ENCODE data around the gene PRDX5. TPM values are rescaled to one million over a fixed set of nuclear protein-coding genes. Genes with fewer than 3 reads are reported as not detected.

PRDX5 gene
- total RNA-seq, 1 experiment from 2014 or later = 165 TPM

GRCh38 chr11:64338716-64339115, 20.8 kb downstream of the PRDX5 start:
- no TSS peak for BruUV-seq (replicated peaks)
- TF ChIP-seq CTCF (IDR thresholded peaks at IDR 0.05; ENCODE audit: unreplicated experiment) = no peak
- peaks cover 8% of the 10 kb centered on the region for H3K36me3 Mint-ChIP-seq (ENCODE audit: insufficient read depth, unreplicated experiment)
- no peak for DNase-seq
- intact Hi-C loops (cut with micrococcal nuclease; ENCODE audit: unreplicated experiment) = no loop called here
- no peak overlapping the region for H3K4me3 Mint-ChIP-seq (ENCODE audit: low read depth, unreplicated experiment)
- no peak overlapping the region for H3K27ac Mint-ChIP-seq (ENCODE audit: unreplicated experiment)
- CTCF ChIA-PET = interaction anchor here (0.7 kb wide), 1 partner anchor 21 kb away, joined by 3 read pairs; the partner anchor contains the start of gene PRDX5
- peaks cover 14% of the 10 kb centered on the region for H3K4me1 Mint-ChIP-seq (ENCODE audit: low read depth, unreplicated experiment)
- no peaks in the 10 kb centered on the region for H3K9me3 Mint-ChIP-seq (ENCODE audit: low read depth, unreplicated experiment)
- no peaks in the 10 kb centered on the region for H3K27me3 Mint-ChIP-seq (ENCODE audit: unreplicated experiment)

GRCh38 chr11:64339286-64339685, 21.4 kb downstream of the PRDX5 start:
- Mint-ChIP-seq H3K9me3 (ENCODE audit: low read depth, unreplicated experiment) (no peaks in the 10 kb centered on the region), H3K4me3 (ENCODE audit: low read depth, unreplicated experiment) (no peak overlapping the region), H3K27me3 (ENCODE audit: unreplicated experiment) (no peaks in the 10 kb centered on the region), H3K36me3 (ENCODE audit: insufficient read depth, unreplicated experiment) (peaks cover 8% of the 10 kb centered on the region), H3K4me1 (ENCODE audit: low read depth, unreplicated experiment) (peaks cover 14% of the 10 kb centered on the region), H3K27ac (ENCODE audit: unreplicated experiment) (no peak overlapping the region)
- CTCF ChIA-PET = no interaction called here
- no peak for TF ChIP-seq CTCF (IDR thresholded peaks at IDR 0.05; ENCODE audit: unreplicated experiment)
- BruUV-seq (replicated peaks) = no TSS peak
- DNase-seq = no peak
- intact Hi-C loops (cut with micrococcal nuclease; ENCODE audit: unreplicated experiment) = no loop called here

- DNase-seq = no peak
- Mint-ChIP-seq H3K4me1 (ENCODE audit: low read depth, unreplicated experiment) (peaks cover 10% of the 10 kb centered on the region), H3K9me3 (ENCODE audit: low read depth, unreplicated experiment) (no peaks in the 10 kb centered on the region), H3K27me3 (ENCODE audit: unreplicated experiment) (no peaks in the 10 kb centered on the region), H3K36me3 (ENCODE audit: insufficient read depth, unreplicated experiment) (peaks cover 6% of the 10 kb centered on the region), H3K4me3 (ENCODE audit: low read depth, unreplicated experiment) (no peak within 1 kb of the TSS), H3K27ac (ENCODE audit: unreplicated experiment) (no peak within 1 kb of the TSS)
- CTCF ChIA-PET = no interaction called here
- no TSS peak for BruUV-seq (replicated peaks)
- TF ChIP-seq CTCF (IDR thresholded peaks at IDR 0.05; ENCODE audit: unreplicated experiment) = no peak
- intact Hi-C loops (cut with micrococcal nuclease; ENCODE audit: unreplicated experiment) = no loop called here
Measured at GRCh38 chr11:64339754-64340408, 22.0 kb downstream of the PRDX5 start, which contains the start of gene CCDC88B. Gene CCDC88B (plus strand): TSS chr11:64340204. CDS start chr11:64340267, 63 bp downstream.

- peaks cover under 1% of the 10 kb centered on the region for H3K4me1 Mint-ChIP-seq (ENCODE audit: low read depth, unreplicated experiment)
- CTCF ChIA-PET = interaction anchor here (1.2 kb wide), 1 partner anchor 14 kb away, joined by 6 read pairs; no protein-coding TSS in a partner anchor
- intact Hi-C loops (cut with micrococcal nuclease; ENCODE audit: unreplicated experiment) = no loop called here
- H3K9me3 Mint-ChIP-seq (ENCODE audit: low read depth, unreplicated experiment) = no peaks in the 10 kb centered on the region
- TF ChIP-seq CTCF (IDR thresholded peaks at IDR 0.05; ENCODE audit: unreplicated experiment) = no peak
- H3K4me3 Mint-ChIP-seq (ENCODE audit: low read depth, unreplicated experiment) = peak overlapping the region; percentile 14
- no TSS peak for BruUV-seq (replicated peaks)
- no peak overlapping the region for H3K27ac Mint-ChIP-seq (ENCODE audit: unreplicated experiment)
- DNase-seq = no peak
- H3K27me3 Mint-ChIP-seq (ENCODE audit: unreplicated experiment) = no peaks in the 10 kb centered on the region
- H3K36me3 Mint-ChIP-seq (ENCODE audit: insufficient read depth, unreplicated experiment) = no peaks in the 10 kb centered on the region
Measured at GRCh38 chr11:64340671-64341335, 22.9 kb downstream of the PRDX5 start.

Measured in Calu3 (cell line).